Duodenal mucosa (tissue), 2 donors: ENCODE measurements around the gene KRTAP9-4.
"Not testable (repeated sequence)": the region's sequence is repeated elsewhere in the genome, so short reads cannot be mapped to it uniquely, and the experiment has no call there.

ENCODE experiments used
- H3K27ac ChIP-seq: one replicate; pipeline ENCODE4 v1.7.0; 2013; ENCODE audit warnings: low read depth, low read length
- H3K27me3 ChIP-seq, 2 donors: one replicate each; pipeline ENCODE4 v1.7.0; 2013; ENCODE audit warnings: low read length in 2 of 2, control low read depth in 1 of 2; ENCODE audit not compliant: insufficient read depth in 2 of 2, control insufficient read depth in 1 of 2
- H3K36me3 ChIP-seq, 2 donors: one replicate each; pipeline ENCODE4 v1.7.0; 2013; ENCODE audit warnings: low read length in 2 of 2, control low read depth in 1 of 2; ENCODE audit not compliant: insufficient read depth in 2 of 2, control insufficient read depth in 1 of 2
- H3K4me1 ChIP-seq, 2 donors: one replicate each; pipeline ENCODE4 v1.7.0; 2013; ENCODE audit warnings: low read length in 2 of 2, control low read depth in 1 of 2; ENCODE audit not compliant: insufficient read depth in 2 of 2, control insufficient read depth in 1 of 2
- H3K4me3 ChIP-seq, 2 donors: one replicate each; pipeline ENCODE4 v1.7.0; 2013; ENCODE audit warnings: low read length in 2 of 2, low read depth in 1 of 2
- H3K9ac ChIP-seq, 2 donors: one replicate each; pipeline ENCODE4 v1.7.0; 2013; ENCODE audit warnings: low read length in 2 of 2, low read depth in 1 of 2
- H3K9me3 ChIP-seq, 2 donors: one replicate each; pipeline ENCODE4 v1.7.0; 2013; ENCODE audit warnings: low read length in 2 of 2, control low read depth in 1 of 2; ENCODE audit not compliant: control insufficient read depth in 1 of 2

KRTAP9-4 gene

DNA sequence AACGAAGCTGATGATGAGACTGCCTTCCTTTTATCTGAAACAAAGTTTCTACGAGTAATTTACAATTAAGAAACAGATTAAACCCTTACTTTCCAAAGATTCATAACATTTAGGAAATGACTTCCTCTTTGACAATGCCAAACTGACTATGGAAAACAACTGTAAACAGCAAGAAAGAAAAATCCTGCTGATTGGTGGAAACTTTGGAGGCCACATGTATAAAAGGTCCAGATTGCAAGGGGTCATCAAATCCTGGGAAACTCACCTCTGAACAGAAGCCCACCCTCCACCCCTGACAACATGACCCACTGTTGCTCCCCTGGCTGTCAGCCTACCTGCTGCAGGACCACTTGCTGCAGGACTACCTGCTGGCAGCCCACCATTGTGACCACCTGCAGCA is 15.6 kb downstream of the KRTAP9-4 start, which contains the start of gene KRTAP9-6:
Gene KRTAP9-6 (plus strand): TSS at position 301 of the 400 bp plus-strand sequence. CDS start 0 bp downstream, at position 301.
- Histone ChIP-seq H3K9me3 (no peaks in the 10 kb centered on the region), H3K9ac (no peak within 1 kb of the TSS), H3K27me3 (peaks cover 4 to 9% of the 10 kb centered on the region in 2 donors), H3K4me3 (no peak within 1 kb of the TSS), H3K27ac (no peak within 1 kb of the TSS), H3K36me3 (no peaks in the 10 kb centered on the region), H3K4me1 (no peaks in the 10 kb centered on the region)

DNA sequence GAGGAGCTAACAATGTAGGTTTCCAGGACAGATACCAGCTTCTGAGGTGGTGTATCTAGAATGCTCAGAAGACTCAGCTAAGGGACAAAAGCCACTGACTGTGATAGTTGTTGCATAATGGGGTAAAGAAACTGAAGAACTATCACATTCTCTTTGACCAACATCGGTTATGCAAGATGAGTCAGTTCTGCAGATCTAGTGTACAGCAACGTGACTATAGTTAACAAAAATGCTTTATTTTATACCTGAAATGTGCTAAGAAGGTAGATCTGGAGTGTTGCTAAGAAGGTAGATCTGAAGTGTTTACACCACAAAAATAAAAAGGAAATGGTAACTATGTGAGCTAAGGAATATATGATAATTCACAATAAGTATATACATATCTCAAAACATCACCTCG is 18.2 kb downstream of the KRTAP9-4 start:
- H3K9ac ChIP-seq = no peak overlapping the region
- no peaks in the 10 kb centered on the region for H3K4me1 ChIP-seq
- peaks cover 4 to 9% of the 10 kb centered on the region in 2 donors for H3K27me3 ChIP-seq
- H3K9me3 ChIP-seq = no peaks in the 10 kb centered on the region
- no peaks in the 10 kb centered on the region for H3K36me3 ChIP-seq
- H3K4me3 ChIP-seq = no peak overlapping the region
- H3K27ac ChIP-seq = no peak overlapping the region

DNA sequence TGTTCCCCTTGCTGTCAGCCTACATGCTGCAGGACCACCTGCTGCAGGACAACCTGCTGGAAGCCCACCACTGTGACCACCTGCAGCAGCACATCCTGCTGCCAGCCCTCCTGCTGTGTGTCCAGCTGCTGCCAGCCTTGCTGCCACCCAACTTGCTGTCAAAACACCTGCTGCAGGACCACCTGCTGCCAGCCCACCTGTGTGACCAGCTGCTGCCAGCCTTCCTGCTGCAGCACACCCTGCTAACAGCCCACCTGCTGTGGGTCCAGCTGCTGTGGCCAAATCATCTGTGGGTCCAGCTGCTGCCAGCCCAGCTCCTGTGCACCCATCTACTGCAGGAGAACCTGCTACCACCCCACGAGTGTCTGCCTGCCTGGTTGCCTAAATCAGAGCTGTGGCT is 21.8 kb downstream of the KRTAP9-4 start:
- not testable (repeated sequence) for H3K9ac ChIP-seq, H3K4me1 ChIP-seq, H3K27ac ChIP-seq, H3K4me3 ChIP-seq, H3K36me3 ChIP-seq, H3K9me3 ChIP-seq, H3K27me3 ChIP-seq

DNA sequence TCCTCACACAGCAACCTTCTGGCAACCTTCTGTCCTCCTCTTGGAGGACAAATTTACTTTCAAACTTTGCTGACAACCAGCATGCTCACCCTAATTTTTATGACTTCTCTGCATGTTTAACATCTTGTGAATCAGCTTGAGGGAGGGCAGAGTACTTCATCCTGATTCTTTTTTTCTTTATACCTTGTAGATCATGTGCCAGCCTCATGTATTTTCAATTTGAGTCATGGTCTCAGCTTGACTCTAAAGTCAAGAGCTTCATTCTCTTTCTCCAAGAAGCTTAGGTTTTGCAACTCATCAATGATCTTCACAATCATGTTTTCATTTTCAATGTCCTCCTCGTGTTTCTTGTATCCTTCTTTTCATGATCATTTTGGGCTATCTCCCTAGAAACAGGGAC is 22.4 kb downstream of the KRTAP9-4 start:
- Histone ChIP-seq H3K9ac (no peak overlapping the region), H3K9me3 (no peaks in the 10 kb centered on the region), H3K36me3 (no peaks in the 10 kb centered on the region), H3K4me3 (no peak overlapping the region), H3K27ac (no peak overlapping the region), H3K27me3 (peaks cover 0 to 7% of the 10 kb centered on the region in 2 donors), H3K4me1 (no peaks in the 10 kb centered on the region)

DNA sequence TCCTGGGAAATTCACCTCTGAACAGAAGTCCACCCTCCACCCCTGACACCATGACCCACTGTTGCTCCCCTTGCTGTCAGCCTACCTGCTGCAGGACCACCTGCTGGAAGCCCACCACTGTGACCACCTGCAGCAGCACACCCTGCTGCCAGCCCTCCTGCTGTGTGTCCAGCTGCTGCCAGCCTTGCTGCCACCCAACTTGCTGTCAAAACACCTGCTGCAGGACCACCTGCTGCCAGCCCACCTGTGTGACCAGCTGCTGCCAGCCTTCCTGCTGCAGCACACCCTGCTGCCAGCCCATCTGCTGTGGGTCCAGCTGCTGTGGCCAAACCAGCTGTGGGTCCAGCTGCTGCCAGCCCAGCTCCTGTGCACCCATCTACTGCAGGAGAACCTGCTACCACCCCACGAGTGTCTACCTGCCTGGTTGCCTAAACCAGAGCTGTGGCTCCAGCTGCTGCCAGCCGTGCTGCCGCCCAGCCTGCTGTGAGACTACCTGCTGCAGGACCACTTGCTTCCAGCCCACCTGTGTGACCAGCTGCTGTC is 26.2 kb downstream of the KRTAP9-4 start, which contains the start of gene KRTAP9-7:
Gene KRTAP9-7 (plus strand): TSS at position 51 of the 543 bp plus-strand sequence. CDS start 0 bp downstream, at position 51.
- H3K4me1 ChIP-seq, H3K27me3 ChIP-seq: not testable (repeated sequence)

DNA sequence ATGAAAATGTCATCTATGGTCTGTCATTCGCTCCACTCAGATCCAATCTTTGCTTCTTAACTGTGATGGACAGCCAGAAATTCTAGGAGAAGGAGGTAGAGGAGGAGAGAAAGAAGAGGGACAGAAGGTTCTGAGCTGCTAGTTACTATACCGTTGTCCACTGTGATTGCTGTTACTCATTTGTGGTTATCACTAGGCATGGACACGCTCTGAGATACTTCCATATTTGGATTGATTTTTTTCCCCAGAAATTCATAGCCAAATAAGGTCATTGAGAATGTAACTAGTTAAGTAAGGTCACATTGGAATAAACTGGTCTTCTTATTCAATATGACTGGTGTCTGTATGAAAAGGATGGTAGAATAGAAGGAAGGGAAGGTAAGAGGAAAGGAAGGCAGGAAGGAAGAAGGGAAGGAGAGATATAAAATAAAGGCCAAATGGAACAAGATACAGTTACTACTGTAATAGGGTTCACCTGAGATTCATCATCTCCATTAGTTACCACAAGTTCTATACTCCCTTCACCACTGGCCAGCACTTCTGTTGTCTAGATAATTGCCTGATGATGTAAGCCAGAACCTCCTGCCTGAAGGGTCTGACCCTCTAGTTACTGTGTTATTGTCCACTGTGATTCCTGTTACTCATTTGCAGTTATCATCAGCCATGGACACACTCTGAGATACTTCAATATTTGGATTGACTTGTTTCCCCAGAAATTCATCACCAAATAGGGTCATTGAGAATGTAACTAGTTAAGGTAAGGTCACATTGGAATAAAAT is 28.9 kb downstream of the KRTAP9-4 start:
- no peaks in the 10 kb centered on the region for H3K36me3 ChIP-seq
- H3K27me3 ChIP-seq = peaks cover 0 to 5% of the 10 kb centered on the region in 2 donors
- no peak overlapping the region for H3K4me3 ChIP-seq
- no peak overlapping the region for H3K27ac ChIP-seq
- H3K9ac ChIP-seq = no peak overlapping the region
- H3K9me3 ChIP-seq = no peaks in the 10 kb centered on the region
- no peaks in the 10 kb centered on the region for H3K4me1 ChIP-seq

More for the DNA sequence above, 26.2 kb downstream of the KRTAP9-4 start, which contains the start of gene KRTAP9-7:
- H3K27ac ChIP-seq, H3K36me3 ChIP-seq, H3K9ac ChIP-seq, H3K4me3 ChIP-seq, H3K9me3 ChIP-seq: not testable (repeated sequence)

DNA sequence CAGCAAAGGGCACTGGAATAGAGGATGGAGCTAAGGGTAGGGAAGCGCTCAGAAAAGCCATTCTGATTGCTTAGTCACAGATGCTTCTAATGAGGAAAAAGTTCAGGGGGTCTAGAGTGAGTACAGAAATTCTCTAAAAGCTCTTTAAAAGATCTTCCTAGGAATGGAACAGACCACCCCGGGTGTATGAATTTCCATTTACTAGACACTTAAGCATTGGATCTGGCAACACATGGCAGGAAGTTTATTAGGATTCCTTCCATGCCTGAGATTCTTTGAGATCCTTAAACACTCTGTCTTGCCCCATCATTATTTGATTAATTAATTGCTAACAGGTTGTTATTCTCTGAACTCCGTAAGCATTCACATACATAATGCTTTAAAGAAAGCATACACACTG is 34.6 kb downstream of the KRTAP9-4 start:
- Histone ChIP-seq H3K9ac (no peak overlapping the region), H3K27ac (no peak overlapping the region), H3K4me3 (no peak overlapping the region), H3K27me3 (peaks cover 0 to 6% of the 10 kb centered on the region in 2 donors), H3K4me1 (no peaks in the 10 kb centered on the region), H3K36me3 (no peaks in the 10 kb centered on the region), H3K9me3 (no peaks in the 10 kb centered on the region)

DNA sequence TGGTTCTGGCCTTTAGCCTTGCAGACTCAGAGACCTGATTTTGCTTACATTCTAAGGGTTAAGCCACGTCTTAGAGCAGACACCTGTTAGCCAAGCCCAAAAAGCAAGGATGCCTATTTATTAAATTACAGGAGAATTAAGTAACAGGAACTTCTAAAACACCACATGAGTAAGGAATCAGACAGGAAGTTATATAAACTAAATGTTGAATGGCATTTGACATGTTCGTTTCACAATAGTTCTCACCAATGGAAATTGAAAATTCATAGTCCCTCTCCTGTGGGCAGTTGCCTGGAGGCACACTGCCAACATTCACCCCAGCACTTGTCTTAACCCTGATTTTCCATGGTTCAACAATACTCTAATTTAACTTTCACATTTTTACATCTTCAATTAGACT is 35.1 kb downstream of the KRTAP9-4 start:
- no peak overlapping the region for H3K4me3 ChIP-seq
- no peaks in the 10 kb centered on the region for H3K4me1 ChIP-seq
- no peaks in the 10 kb centered on the region for H3K36me3 ChIP-seq
- H3K9ac ChIP-seq = no peak overlapping the region
- H3K27ac ChIP-seq = no peak overlapping the region
- H3K9me3 ChIP-seq = no peaks in the 10 kb centered on the region
- peaks cover 0 to 6% of the 10 kb centered on the region in 2 donors for H3K27me3 ChIP-seq

DNA sequence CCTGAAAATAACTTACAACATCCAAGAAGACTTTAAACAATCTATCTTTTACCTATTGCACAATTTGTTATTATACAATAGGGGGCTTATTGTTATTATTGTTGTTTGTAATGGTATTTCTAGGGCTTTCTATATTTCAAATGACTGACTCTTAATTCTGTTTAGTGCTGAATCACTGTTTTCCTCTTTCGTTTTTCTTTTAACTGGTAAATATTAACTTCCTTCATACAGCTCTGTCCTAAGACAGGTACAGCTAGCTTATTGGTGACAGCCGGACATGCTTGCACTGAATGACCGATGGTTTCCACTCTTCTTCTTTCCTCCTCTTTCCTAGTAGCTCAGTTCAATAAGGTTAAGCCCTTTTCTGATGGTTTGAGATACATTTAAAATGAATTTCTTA is 37.6 kb downstream of the KRTAP9-4 start:
- H3K36me3 ChIP-seq = no peaks in the 10 kb centered on the region
- H3K27me3 ChIP-seq = peaks cover 0 to 6% of the 10 kb centered on the region in 2 donors
- H3K4me1 ChIP-seq = no peaks in the 10 kb centered on the region
- H3K9me3 ChIP-seq = no peaks in the 10 kb centered on the region
- no peak overlapping the region for H3K4me3 ChIP-seq
- no peak overlapping the region for H3K27ac ChIP-seq
- no peak overlapping the region for H3K9ac ChIP-seq

DNA sequence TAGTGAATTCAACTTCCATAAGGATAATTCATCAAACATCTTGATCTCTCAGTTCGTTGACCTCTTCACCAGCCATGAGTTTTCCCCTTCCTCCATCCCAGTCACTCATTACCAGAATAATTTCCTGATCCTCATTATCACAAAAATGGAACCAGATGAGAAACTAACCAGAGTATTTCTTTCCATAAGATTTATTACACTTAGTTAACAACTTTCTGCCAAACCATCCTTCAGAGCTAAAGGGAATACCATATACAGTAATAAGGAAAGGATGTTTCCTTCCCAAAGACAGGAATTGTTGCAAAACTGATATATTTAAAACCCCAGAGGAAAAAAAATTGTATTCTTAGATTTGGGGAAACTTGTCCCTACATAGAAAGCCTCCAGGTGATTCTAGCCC is 44.5 kb downstream of the KRTAP9-4 start:
- H3K4me3 ChIP-seq = no peak overlapping the region
- H3K9ac ChIP-seq = no peak overlapping the region
- no peaks in the 10 kb centered on the region for H3K9me3 ChIP-seq
- no peak overlapping the region for H3K27ac ChIP-seq
- no peaks in the 10 kb centered on the region for H3K4me1 ChIP-seq
- H3K27me3 ChIP-seq = no peaks in the 10 kb centered on the region
- no peaks in the 10 kb centered on the region for H3K36me3 ChIP-seq
